H1 (cell line): ENCODE data around the gene KMT5C. TPM values are rescaled to one million over a fixed set of nuclear protein-coding genes. Genes with fewer than 3 reads are reported as not detected.

ENCODE experiments used
- polyA plus RNA-seq, 7 experiments: library from polyadenylated mRNA; depleted of rRNA in 3 of 7; stranded (reverse) in 5 of 7; unstranded in 2 of 7; fragments of >200 nt in 5 of 7; fragments of 200-250 nt in 2 of 7; gene quantifications; 1 replicate in 5 of 7; 2 replicates in 1 of 7; 4 replicates in 1 of 7; pipeline versions ENCODE4 v1.2.1 to v1.2.3, GENCODE V29; 2011 to 2013; ENCODE audit warnings: missing spikeins in 2 of 7, mixed read lengths in 2 of 7
- total RNA-seq: library from RNA; stranded (reverse); fragmentation: NEBNext Ultra II Directional; extraction: Animal tissue kit (Norgen Biotek cat#: 25700); gene quantifications from 2 replicates; pipeline ENCODE4 v1.2.1, GENCODE V29; 2021
- TF ChIP-seq, protein P1 (sequence below): IDR thresholded peaks from 2 replicates; pipeline ENCODE4 v1.6.1; 2012; ENCODE audit warnings: inconsistent platforms

Gene KMT5C
- total and polyA plus RNA-seq, 2 of the 8 experiments (the other 6 are each of a cell fraction or from before 2014, with no cell fraction given): 24.9 to 31.5 TPM

DNA sequence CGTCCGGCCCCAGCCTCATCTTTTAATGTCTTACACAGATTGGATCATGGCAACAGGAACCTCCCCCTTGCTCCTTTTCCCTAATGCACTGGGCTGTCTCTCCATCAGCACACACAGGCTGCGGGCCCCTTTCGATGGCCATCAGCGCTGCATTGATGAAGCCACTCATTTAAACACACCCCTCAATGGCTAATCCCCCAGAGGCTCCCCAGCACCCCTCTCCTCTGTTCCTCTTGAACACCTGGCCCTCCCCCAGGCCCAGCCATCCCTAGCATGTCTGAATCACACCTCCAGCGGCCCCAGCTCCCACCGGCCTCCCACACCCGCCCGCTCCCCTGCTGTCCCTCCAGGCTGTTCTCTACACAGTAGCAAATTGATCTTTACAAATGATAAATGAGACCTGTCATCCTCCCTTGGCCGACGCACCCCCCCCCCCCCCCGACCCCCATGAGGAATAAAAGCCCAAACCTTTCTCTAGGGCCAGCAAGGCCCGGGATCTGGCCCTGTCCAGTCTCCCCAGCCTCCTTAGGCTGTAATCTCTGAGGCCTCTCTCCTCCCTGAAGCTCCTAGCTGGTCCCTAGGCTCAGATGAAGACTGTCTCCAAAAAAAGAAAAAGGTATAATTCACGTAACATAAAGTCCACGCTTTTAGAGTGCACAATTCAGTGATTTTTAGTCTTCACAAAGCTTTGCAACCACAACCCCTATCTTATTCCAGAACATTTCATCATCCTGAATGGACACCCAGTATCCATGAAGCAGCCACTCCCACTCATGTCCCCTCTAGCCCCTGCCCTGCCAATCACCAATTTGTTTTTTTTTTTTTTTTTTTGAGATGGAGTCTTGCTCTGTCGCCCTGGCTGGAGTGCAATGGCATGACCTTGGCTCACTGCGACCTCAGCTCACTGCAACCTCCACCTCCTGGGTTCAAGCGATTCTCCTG is 53.4 kb downstream of the KMT5C start (continued):
- TF ChIP-seq, protein P1, sequence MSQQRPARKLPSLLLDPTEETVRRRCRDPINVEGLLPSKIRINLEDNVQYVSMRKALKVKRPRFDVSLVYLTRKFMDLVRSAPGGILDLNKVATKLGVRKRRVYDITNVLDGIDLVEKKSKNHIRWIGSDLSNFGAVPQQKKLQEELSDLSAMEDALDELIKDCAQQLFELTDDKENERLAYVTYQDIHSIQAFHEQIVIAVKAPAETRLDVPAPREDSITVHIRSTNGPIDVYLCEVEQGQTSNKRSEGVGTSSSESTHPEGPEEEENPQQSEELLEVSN: 0 out of 2 replicates have a peak, but pooled peaks have one; percentile 20

Other genes with a start within 250 kb of the KMT5C start
- 71.5 and 88.8 TPM in 2 replicates for gene PPP1R12C, start 222.2 kb upstream of the KMT5C start, total RNA-seq
- 31.7 and 49.5 TPM in 2 replicates for gene PPP1R12C, start 222.2 kb upstream of the KMT5C start, polyA plus RNA-seq (2011; rRNA removed)
- 107 and 115 TPM in 2 replicates for gene TNNT1, start 190.7 kb upstream of the KMT5C start, total RNA-seq
- gene TNNT1, start 190.7 kb upstream of the KMT5C start, polyA plus RNA-seq (2011; rRNA removed): 69.6 and 97.9 TPM in 2 replicates
- 16.6 and 16.9 TPM in 2 replicates for gene TNNI3, start 182.1 kb upstream of the KMT5C start, total RNA-seq
- gene TNNI3, start 182.1 kb upstream of the KMT5C start, polyA plus RNA-seq (2011; rRNA removed): 56.0 and 67.9 TPM in 2 replicates
- gene DNAAF3, start 173.3 kb upstream of the KMT5C start, total RNA-seq: 5.4 and 5.7 TPM in 2 replicates
- gene DNAAF3, start 173.3 kb upstream of the KMT5C start, polyA plus RNA-seq (2011; rRNA removed): 8.0 and 13.8 TPM in 2 replicates
- 0.35 and 0.99 TPM in 2 replicates for gene SYT5, start 159.6 kb upstream of the KMT5C start, total RNA-seq
- gene SYT5, start 159.6 kb upstream of the KMT5C start, polyA plus RNA-seq (2011; rRNA removed): 0.67 and 1.6 TPM in 2 replicates
- 0.21 and 0.30 TPM in 2 replicates for gene PTPRH, start 130.4 kb upstream of the KMT5C start, total RNA-seq
- gene PTPRH, start 130.4 kb upstream of the KMT5C start, polyA plus RNA-seq (2011; rRNA removed): 0.39 and 1.1 TPM in 2 replicates
- 2.0 and 2.1 TPM in 2 replicates for gene TMEM86B, start 111.1 kb upstream of the KMT5C start, total RNA-seq
- 2.9 and 4.2 TPM in 2 replicates for gene TMEM86B, start 111.1 kb upstream of the KMT5C start, polyA plus RNA-seq (2011; rRNA removed)
- gene PPP6R1, start 80.9 kb upstream of the KMT5C start, total RNA-seq: 74.4 and 75.6 TPM in 2 replicates
- gene PPP6R1, start 80.9 kb upstream of the KMT5C start, polyA plus RNA-seq (2011; rRNA removed): 36.4 and 52.5 TPM in 2 replicates
- 63.4 and 68.8 TPM in 2 replicates for gene HSPBP1, start 59.8 kb upstream of the KMT5C start, total RNA-seq
- gene HSPBP1, start 59.8 kb upstream of the KMT5C start, polyA plus RNA-seq (2011; rRNA removed): 100 and 111 TPM in 2 replicates
- 32.7 and 33.6 TPM in 2 replicates for gene BRSK1, start 55.9 kb upstream of the KMT5C start, total RNA-seq
- 27.6 and 55.2 TPM in 2 replicates for gene BRSK1, start 55.9 kb upstream of the KMT5C start, polyA plus RNA-seq (2011; rRNA removed)
- 0.88 and 0.91 TPM in 2 replicates for gene TMEM150B, start 14.5 kb upstream of the KMT5C start, total RNA-seq
- 0.41 and 0.46 TPM in 2 replicates for gene TMEM150B, start 14.5 kb upstream of the KMT5C start, polyA plus RNA-seq (2011; rRNA removed)
- gene COX6B2, start 14.8 kb downstream of the KMT5C start, total RNA-seq: 6.4 and 6.5 TPM in 2 replicates
- 4.9 and 12.2 TPM in 2 replicates for gene COX6B2, start 14.8 kb downstream of the KMT5C start, polyA plus RNA-seq (2011; rRNA removed)
- not detected in 2 replicates for gene GARIN5B, start 23.4 kb downstream of the KMT5C start, total RNA-seq
- 0.03 and 0.05 TPM in 2 replicates for gene GARIN5B, start 23.4 kb downstream of the KMT5C start, polyA plus RNA-seq (2011; rRNA removed)
- gene IL11, start 30.6 kb downstream of the KMT5C start, total RNA-seq: 1.6 and 2.8 TPM in 2 replicates
- gene IL11, start 30.6 kb downstream of the KMT5C start, polyA plus RNA-seq (2011; rRNA removed): 1.7 and 2.7 TPM in 2 replicates
- 1.4 TPM in 1 of 2 replicates, not detected in the other for gene TMEM190, start 37.0 kb downstream of the KMT5C start, total RNA-seq
- 1.6 and 4.5 TPM in 2 replicates for gene TMEM190, start 37.0 kb downstream of the KMT5C start, polyA plus RNA-seq (2011; rRNA removed)
- gene TMEM238, start 44.4 kb downstream of the KMT5C start, total RNA-seq: 3.8 and 3.9 TPM in 2 replicates
- gene TMEM238, start 44.4 kb downstream of the KMT5C start, polyA plus RNA-seq (2011; rRNA removed): 0.49 and 0.53 TPM in 2 replicates
- gene RPL28, start 46.1 kb downstream of the KMT5C start, total RNA-seq: 2,123 and 2,232 TPM in 2 replicates
- gene RPL28, start 46.1 kb downstream of the KMT5C start, polyA plus RNA-seq (2011; rRNA removed): 6,692 and 8,402 TPM in 2 replicates
- gene UBE2S, start 67.9 kb downstream of the KMT5C start, total RNA-seq: 398 and 402 TPM in 2 replicates
- 466 and 530 TPM in 2 replicates for gene UBE2S, start 67.9 kb downstream of the KMT5C start, polyA plus RNA-seq (2011; rRNA removed)
- 0.98 and 1.0 TPM in 2 replicates for gene SHISA7, start 103.4 kb downstream of the KMT5C start, total RNA-seq
- 0.76 and 1.1 TPM in 2 replicates for gene SHISA7, start 103.4 kb downstream of the KMT5C start, polyA plus RNA-seq (2011; rRNA removed)
- gene ISOC2, start 121.8 kb downstream of the KMT5C start, total RNA-seq: 96.9 and 106 TPM in 2 replicates
- gene ISOC2, start 121.8 kb downstream of the KMT5C start, polyA plus RNA-seq (2011; rRNA removed): 152 and 195 TPM in 2 replicates
- 3.2 and 3.6 TPM in 2 replicates for gene C19orf85, start 124.9 kb downstream of the KMT5C start, total RNA-seq
- 2.2 and 3.3 TPM in 2 replicates for gene C19orf85, start 124.9 kb downstream of the KMT5C start, polyA plus RNA-seq (2011; rRNA removed)
- 10.8 and 12.9 TPM in 2 replicates for gene ZNF628, start 136.7 kb downstream of the KMT5C start, total RNA-seq
- 1.7 and 4.5 TPM in 2 replicates for gene ZNF628, start 136.7 kb downstream of the KMT5C start, polyA plus RNA-seq (2011; rRNA removed)
- gene NAT14, start 145.3 kb downstream of the KMT5C start, total RNA-seq: 69.1 and 71.2 TPM in 2 replicates
- gene NAT14, start 145.3 kb downstream of the KMT5C start, polyA plus RNA-seq (2011; rRNA removed): 47.1 and 79.5 TPM in 2 replicates
- gene SSC5D, start 148.6 kb downstream of the KMT5C start, total RNA-seq: 1.7 and 2.3 TPM in 2 replicates
- 0.39 and 0.72 TPM in 2 replicates for gene SSC5D, start 148.6 kb downstream of the KMT5C start, polyA plus RNA-seq (2011; rRNA removed)
- 3.9 and 4.1 TPM in 2 replicates for gene SBK2, start 197.3 kb downstream of the KMT5C start, total RNA-seq
- gene SBK2, start 197.3 kb downstream of the KMT5C start, polyA plus RNA-seq (2011; rRNA removed): 3.2 and 7.4 TPM in 2 replicates
- 0.76 and 0.94 TPM in 2 replicates for gene SBK3, start 205.7 kb downstream of the KMT5C start, total RNA-seq
- 1.5 and 2.8 TPM in 2 replicates for gene SBK3, start 205.7 kb downstream of the KMT5C start, polyA plus RNA-seq (2011; rRNA removed)
- gene ZNF579, start 241.0 kb downstream of the KMT5C start, total RNA-seq: 18.9 and 19.0 TPM in 2 replicates
- 10.0 and 16.4 TPM in 2 replicates for gene ZNF579, start 241.0 kb downstream of the KMT5C start, polyA plus RNA-seq (2011; rRNA removed)